ENCODE results near the gene HTN3.
"Not testable (repeated sequence)": the region's sequence is repeated elsewhere in the genome, so short reads cannot be mapped to it uniquely, and the experiment has no call there.

The HTN3 gene

DNA sequence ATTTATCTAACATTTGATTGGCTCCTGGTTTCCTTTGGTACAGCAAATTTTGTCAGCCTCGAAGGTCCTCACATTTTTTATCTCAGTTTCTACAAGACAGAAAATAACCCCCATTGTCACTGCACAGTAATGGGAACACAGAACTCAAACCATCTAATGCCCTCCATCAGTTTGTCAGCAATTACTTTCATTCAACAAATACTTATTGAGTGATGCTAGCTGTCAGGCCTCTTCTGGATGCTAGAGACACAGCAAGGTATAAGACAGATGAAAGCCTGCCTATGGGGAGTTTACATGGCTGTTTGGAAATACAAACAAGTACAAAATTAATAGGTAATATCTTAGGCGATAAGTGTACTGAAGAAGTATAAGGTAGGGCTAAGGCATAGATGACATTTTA lies 5.0 kb upstream of the HTN3 start:
- no peak overlapping the region for H3K9ac ChIP-seq (ENCODE audit: low read depth in 1 of 2, low read length in 2 of 2)
- no peak overlapping the region for H3K4me3 ChIP-seq (ENCODE audit: low read depth in 1 of 2, low read length in 2 of 2)
- no peaks in the 10 kb centered on the region for H3K36me3 ChIP-seq (ENCODE audit: control insufficient read depth in 1 of 2, insufficient read depth in 2 of 2, low read length in 2 of 2)
- H3K27ac ChIP-seq (ENCODE audit: low read depth, low read length) = no peak overlapping the region
- H3K9me3 ChIP-seq (ENCODE audit: control insufficient read depth in 1 of 2, low read length in 2 of 2) = no peaks in the 10 kb centered on the region
- H3K27me3 ChIP-seq (ENCODE audit: control insufficient read depth in 1 of 2, insufficient read depth in 2 of 2, low read length in 2 of 2) = no peaks in the 10 kb centered on the region
- no peaks in the 10 kb centered on the region for H3K4me1 ChIP-seq (ENCODE audit: control insufficient read depth in 1 of 2, insufficient read depth in 2 of 2, low read length in 2 of 2)

DNA sequence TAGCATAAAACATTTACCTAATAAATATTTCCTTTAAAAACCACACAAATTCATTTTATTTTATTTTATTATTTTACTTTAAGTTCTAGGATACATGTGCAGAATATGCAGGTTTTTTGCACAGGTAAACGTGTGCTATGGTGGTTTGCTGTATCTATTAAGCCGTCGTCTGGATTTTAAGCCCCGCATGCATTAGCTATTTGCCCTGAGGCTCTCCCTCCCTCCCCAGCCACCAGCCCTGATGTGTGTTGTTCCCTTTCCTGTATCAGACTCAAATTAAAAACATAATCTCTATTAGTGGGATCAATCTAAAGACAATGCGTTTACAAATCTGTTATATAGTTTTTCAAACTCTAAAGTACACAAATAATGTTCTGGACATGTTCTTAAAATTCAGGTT lies 1.2 kb upstream of the HTN3 start:
- H3K9ac ChIP-seq (ENCODE audit: low read depth in 1 of 2, low read length in 2 of 2) = no peak overlapping the region
- no peaks in the 10 kb centered on the region for H3K4me1 ChIP-seq (ENCODE audit: control insufficient read depth in 1 of 2, insufficient read depth in 2 of 2, low read length in 2 of 2)
- H3K9me3 ChIP-seq (ENCODE audit: control insufficient read depth in 1 of 2, low read length in 2 of 2) = no peaks in the 10 kb centered on the region
- H3K27me3 ChIP-seq (ENCODE audit: control insufficient read depth in 1 of 2, insufficient read depth in 2 of 2, low read length in 2 of 2) = no peaks in the 10 kb centered on the region
- no peak overlapping the region for H3K4me3 ChIP-seq (ENCODE audit: low read depth in 1 of 2, low read length in 2 of 2)
- no peak overlapping the region for H3K27ac ChIP-seq (ENCODE audit: low read depth, low read length)
- H3K36me3 ChIP-seq (ENCODE audit: control insufficient read depth in 1 of 2, insufficient read depth in 2 of 2, low read length in 2 of 2) = no peaks in the 10 kb centered on the region

DNA sequence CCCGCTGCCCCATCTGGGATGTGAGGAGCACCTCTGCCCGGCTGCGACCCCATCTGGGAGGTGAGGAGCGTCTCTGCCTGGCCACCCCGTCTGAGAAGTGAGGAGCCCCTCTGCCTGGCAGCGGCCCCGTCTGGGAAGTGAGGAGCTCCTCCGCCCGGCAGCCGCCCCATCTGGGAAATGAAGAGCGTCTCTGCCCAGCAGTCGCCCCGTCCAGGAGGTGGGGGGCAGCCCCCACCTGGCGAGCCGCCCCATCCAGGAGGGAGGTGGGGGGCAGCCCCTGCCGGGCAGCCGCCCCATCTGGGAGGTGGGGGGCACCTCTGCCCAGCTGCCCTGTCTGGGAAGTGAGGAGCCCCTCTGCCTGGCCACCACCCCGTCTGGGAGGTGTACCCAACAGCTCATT lies 9.3 kb downstream of the HTN3 start:
- H3K9ac ChIP-seq (ENCODE audit: low read depth in 1 of 2, low read length in 2 of 2); H3K36me3 ChIP-seq (ENCODE audit: control insufficient read depth in 1 of 2, insufficient read depth in 2 of 2, low read length in 2 of 2); H3K4me1 ChIP-seq (ENCODE audit: control insufficient read depth in 1 of 2, insufficient read depth in 2 of 2, low read length in 2 of 2); H3K4me3 ChIP-seq (ENCODE audit: low read depth in 1 of 2, low read length in 2 of 2); H3K27me3 ChIP-seq (ENCODE audit: control insufficient read depth in 1 of 2, insufficient read depth in 2 of 2, low read length in 2 of 2); H3K9me3 ChIP-seq (ENCODE audit: control insufficient read depth in 1 of 2, low read length in 2 of 2); H3K27ac ChIP-seq (ENCODE audit: low read depth, low read length): not testable (repeated sequence)

DNA sequence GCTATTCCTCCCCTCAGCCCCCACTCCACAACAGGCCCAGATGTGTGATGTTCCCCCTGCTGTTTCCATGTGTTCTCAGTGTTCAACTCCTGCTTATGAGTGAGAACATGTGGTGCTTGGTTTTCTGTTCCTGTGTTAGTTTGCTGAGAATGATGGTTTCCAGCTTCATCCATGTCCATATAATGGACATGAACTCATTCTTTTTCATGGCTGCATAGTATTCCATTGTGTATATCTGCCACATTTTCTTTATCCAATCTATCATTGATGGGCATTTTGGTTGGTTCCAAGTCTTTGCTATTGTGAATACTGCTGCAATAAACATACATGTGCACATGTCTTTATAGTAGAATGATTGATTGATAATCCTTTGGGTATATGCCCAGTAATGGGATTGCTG lies 11.7 kb downstream of the HTN3 start:
- H3K4me1 ChIP-seq (ENCODE audit: control insufficient read depth in 1 of 2, insufficient read depth in 2 of 2, low read length in 2 of 2); H3K4me3 ChIP-seq (ENCODE audit: low read depth in 1 of 2, low read length in 2 of 2); H3K27me3 ChIP-seq (ENCODE audit: control insufficient read depth in 1 of 2, insufficient read depth in 2 of 2, low read length in 2 of 2); H3K27ac ChIP-seq (ENCODE audit: low read depth, low read length); H3K36me3 ChIP-seq (ENCODE audit: control insufficient read depth in 1 of 2, insufficient read depth in 2 of 2, low read length in 2 of 2); H3K9ac ChIP-seq (ENCODE audit: low read depth in 1 of 2, low read length in 2 of 2); H3K9me3 ChIP-seq (ENCODE audit: control insufficient read depth in 1 of 2, low read length in 2 of 2): not testable (repeated sequence)

DNA sequence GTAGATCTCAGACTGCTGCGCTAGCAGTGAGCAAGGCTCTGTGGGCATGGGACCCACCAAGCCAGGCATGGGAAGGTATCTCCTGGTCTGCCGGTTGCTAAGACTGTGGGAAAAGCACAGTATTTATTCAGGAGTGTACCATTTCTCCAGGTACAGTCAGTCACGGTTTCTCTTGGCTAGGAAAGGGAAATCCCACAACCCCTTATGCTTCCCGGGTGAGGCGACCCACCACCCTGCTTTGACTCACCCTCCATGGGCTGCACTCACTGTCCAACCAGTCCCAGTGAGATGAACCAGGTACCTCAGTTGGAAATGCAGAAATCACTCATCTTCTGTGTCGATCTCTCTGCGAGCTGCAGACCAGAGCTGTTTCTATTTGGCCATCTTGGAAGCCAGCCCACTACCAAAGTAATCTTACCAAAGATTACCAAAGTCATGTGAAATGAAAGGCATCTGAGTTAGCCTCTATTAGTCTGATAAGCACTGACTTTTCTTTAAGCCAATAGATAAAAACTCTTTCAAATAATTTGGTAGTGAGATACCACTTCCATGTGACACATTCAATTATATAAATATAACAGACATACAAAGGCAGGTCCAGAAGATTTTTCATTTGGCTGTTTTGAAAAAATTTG lies 13.5 kb downstream of the HTN3 start:
- Histone ChIP-seq H3K36me3 (ENCODE audit: control insufficient read depth in 1 of 2, insufficient read depth in 2 of 2, low read length in 2 of 2) (no peaks in the 10 kb centered on the region), H3K4me3 (ENCODE audit: low read depth in 1 of 2, low read length in 2 of 2) (no peak overlapping the region), H3K27me3 (ENCODE audit: control insufficient read depth in 1 of 2, insufficient read depth in 2 of 2, low read length in 2 of 2) (no peaks in the 10 kb centered on the region), H3K27ac (ENCODE audit: low read depth, low read length) (no peak overlapping the region), H3K9ac (ENCODE audit: low read depth in 1 of 2, low read length in 2 of 2) (no peak overlapping the region), H3K4me1 (ENCODE audit: control insufficient read depth in 1 of 2, insufficient read depth in 2 of 2, low read length in 2 of 2) (no peaks in the 10 kb centered on the region), H3K9me3 (ENCODE audit: control insufficient read depth in 1 of 2, low read length in 2 of 2) (no peaks in the 10 kb centered on the region)

DNA sequence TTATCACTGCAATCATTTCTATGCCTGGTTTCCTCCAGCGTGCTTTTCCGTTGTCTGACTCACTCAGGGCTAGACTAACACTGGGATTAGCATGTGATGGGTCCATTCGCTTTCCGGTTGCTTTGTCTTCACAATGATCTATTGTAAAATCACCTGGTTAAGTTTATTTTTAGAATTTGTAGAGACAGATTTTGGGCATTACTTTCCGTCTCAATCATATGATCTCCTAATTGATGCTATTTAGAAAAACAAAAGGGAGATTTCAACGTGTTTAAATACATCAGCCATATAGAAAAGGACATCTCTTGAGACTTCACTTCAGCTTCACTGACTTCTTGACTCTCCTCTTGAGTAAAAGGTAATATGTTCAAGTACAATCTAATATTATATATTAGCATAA lies 21.9 kb downstream of the HTN3 start, which contains the start of gene HTN1:
Gene HTN1, plus strand, starts transcription at position 301 of the 400 bp plus-strand sequence. CDS start 2,639 bp downstream, outside the sequence.
- not testable (repeated sequence) for H3K9me3 ChIP-seq (ENCODE audit: control insufficient read depth in 1 of 2, low read length in 2 of 2); H3K27ac ChIP-seq (ENCODE audit: low read depth, low read length); H3K27me3 ChIP-seq (ENCODE audit: control insufficient read depth in 1 of 2, insufficient read depth in 2 of 2, low read length in 2 of 2); H3K36me3 ChIP-seq (ENCODE audit: control insufficient read depth in 1 of 2, insufficient read depth in 2 of 2, low read length in 2 of 2); H3K9ac ChIP-seq (ENCODE audit: low read depth in 1 of 2, low read length in 2 of 2); H3K4me3 ChIP-seq (ENCODE audit: low read depth in 1 of 2, low read length in 2 of 2); H3K4me1 ChIP-seq (ENCODE audit: control insufficient read depth in 1 of 2, insufficient read depth in 2 of 2, low read length in 2 of 2)

DNA sequence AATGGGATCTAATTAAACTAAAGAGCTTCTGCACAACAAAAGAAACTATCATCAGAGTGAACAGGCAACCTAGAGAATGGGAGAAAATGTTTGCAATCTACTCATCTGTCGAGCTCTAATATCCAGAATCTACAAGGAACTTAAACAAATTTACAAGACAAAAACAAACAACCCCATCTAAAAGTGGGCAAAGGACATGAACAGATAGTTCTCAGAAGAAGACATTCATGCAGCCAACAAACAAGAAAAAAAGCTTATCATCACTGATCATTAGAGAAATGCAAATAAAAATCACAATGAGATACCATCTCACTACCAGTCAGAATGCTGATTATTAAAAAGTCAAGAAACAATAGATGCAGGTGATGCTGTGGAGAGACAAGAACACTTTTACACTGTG lies 28.3 kb downstream of the HTN3 start:
- not testable (repeated sequence) for H3K27me3 ChIP-seq (ENCODE audit: control insufficient read depth in 1 of 2, insufficient read depth in 2 of 2, low read length in 2 of 2); H3K9ac ChIP-seq (ENCODE audit: low read depth in 1 of 2, low read length in 2 of 2)

DNA sequence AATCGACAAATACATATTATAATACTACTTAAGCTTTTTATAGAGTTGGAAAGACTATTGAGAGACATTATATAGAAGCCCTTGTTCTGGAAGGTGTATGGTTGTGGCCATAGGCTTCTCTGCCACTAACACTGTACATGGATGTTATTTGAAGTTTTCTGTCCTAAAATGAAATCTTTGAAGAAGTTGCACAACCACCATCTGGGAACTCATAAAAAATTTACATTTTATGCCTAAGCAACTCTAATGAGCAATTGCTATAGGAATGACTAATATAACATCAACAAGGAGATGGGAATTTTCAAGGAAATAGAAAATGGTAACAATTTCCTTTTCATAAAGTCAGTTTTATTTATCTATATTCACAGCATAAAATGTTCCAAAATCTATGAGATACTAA lies 29.4 kb downstream of the HTN3 start:
- Histone ChIP-seq H3K9me3 (ENCODE audit: control insufficient read depth in 1 of 2, low read length in 2 of 2) (no peaks in the 10 kb centered on the region), H3K27ac (ENCODE audit: low read depth, low read length) (no peak overlapping the region), H3K36me3 (ENCODE audit: control insufficient read depth in 1 of 2, insufficient read depth in 2 of 2, low read length in 2 of 2) (no peaks in the 10 kb centered on the region), H3K4me1 (ENCODE audit: control insufficient read depth in 1 of 2, insufficient read depth in 2 of 2, low read length in 2 of 2) (no peaks in the 10 kb centered on the region), H3K27me3 (ENCODE audit: control insufficient read depth in 1 of 2, insufficient read depth in 2 of 2, low read length in 2 of 2) (no peaks in the 10 kb centered on the region), H3K9ac (ENCODE audit: low read depth in 1 of 2, low read length in 2 of 2) (no peak overlapping the region), H3K4me3 (ENCODE audit: low read depth in 1 of 2, low read length in 2 of 2) (no peak overlapping the region)

More for the DNA sequence above, 28.3 kb downstream of the HTN3 start:
- H3K36me3 ChIP-seq (ENCODE audit: control insufficient read depth in 1 of 2, insufficient read depth in 2 of 2, low read length in 2 of 2); H3K4me3 ChIP-seq (ENCODE audit: low read depth in 1 of 2, low read length in 2 of 2); H3K4me1 ChIP-seq (ENCODE audit: control insufficient read depth in 1 of 2, insufficient read depth in 2 of 2, low read length in 2 of 2); H3K27ac ChIP-seq (ENCODE audit: low read depth, low read length); H3K9me3 ChIP-seq (ENCODE audit: control insufficient read depth in 1 of 2, low read length in 2 of 2): not testable (repeated sequence)

DNA sequence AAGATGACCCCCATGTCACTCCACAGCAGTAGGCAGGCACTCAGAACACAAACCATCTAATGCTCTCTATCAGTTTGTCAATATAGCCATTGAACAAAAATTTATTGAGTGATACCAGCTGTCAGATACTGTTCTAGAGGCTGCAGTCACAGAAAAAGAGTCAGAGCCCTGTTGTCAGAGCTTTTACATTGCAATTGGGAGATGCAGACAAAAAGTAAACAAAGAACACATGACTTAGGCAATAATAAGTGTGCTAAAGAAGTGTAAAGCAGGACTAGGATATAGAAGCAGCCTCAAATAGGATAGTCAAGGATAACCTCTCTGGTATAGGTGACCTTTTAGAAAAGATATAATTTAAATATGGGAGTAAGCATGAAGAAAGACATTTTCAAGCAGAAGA lies 30.9 kb downstream of the HTN3 start:
- H3K4me1 ChIP-seq (ENCODE audit: control insufficient read depth in 1 of 2, insufficient read depth in 2 of 2, low read length in 2 of 2) = no peaks in the 10 kb centered on the region
- no peak overlapping the region for H3K4me3 ChIP-seq (ENCODE audit: low read depth in 1 of 2, low read length in 2 of 2)

DNA sequence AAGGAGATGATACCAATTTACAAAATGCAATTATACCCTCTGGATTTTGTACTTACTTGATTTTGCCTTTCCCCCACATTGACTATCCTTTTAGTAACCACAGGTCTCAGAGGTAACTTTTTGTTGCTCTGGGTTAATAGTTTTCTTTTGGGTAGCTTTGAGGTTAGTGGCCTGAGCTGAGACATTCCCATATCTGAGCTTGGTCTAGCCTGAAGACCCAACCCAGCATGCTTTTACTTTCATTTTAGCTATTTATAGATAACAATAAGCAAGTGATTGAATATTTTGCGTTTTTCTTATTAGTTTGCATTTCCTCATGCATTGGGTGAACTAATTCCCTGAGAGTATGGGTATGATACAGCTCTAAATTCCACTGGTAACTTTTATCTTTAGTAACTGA lies 33.7 kb downstream of the HTN3 start:
- Histone ChIP-seq H3K9ac (ENCODE audit: low read depth in 1 of 2, low read length in 2 of 2) (no peak overlapping the region), H3K27me3 (ENCODE audit: control insufficient read depth in 1 of 2, insufficient read depth in 2 of 2, low read length in 2 of 2) (no peaks in the 10 kb centered on the region), H3K27ac (ENCODE audit: low read depth, low read length) (no peak overlapping the region), H3K36me3 (ENCODE audit: control insufficient read depth in 1 of 2, insufficient read depth in 2 of 2, low read length in 2 of 2) (no peaks in the 10 kb centered on the region), H3K4me3 (ENCODE audit: low read depth in 1 of 2, low read length in 2 of 2) (no peak overlapping the region), H3K9me3 (ENCODE audit: control insufficient read depth in 1 of 2, low read length in 2 of 2) (no peaks in the 10 kb centered on the region), H3K4me1 (ENCODE audit: control insufficient read depth in 1 of 2, insufficient read depth in 2 of 2, low read length in 2 of 2) (no peaks in the 10 kb centered on the region)

More for the DNA sequence above, 30.9 kb downstream of the HTN3 start:
- H3K27me3 ChIP-seq (ENCODE audit: control insufficient read depth in 1 of 2, insufficient read depth in 2 of 2, low read length in 2 of 2) = no peaks in the 10 kb centered on the region
- H3K9ac ChIP-seq (ENCODE audit: low read depth in 1 of 2, low read length in 2 of 2) = no peak overlapping the region
- H3K36me3 ChIP-seq (ENCODE audit: control insufficient read depth in 1 of 2, insufficient read depth in 2 of 2, low read length in 2 of 2) = no peaks in the 10 kb centered on the region
- no peak overlapping the region for H3K27ac ChIP-seq (ENCODE audit: low read depth, low read length)
- H3K9me3 ChIP-seq (ENCODE audit: control insufficient read depth in 1 of 2, low read length in 2 of 2) = no peaks in the 10 kb centered on the region

DNA sequence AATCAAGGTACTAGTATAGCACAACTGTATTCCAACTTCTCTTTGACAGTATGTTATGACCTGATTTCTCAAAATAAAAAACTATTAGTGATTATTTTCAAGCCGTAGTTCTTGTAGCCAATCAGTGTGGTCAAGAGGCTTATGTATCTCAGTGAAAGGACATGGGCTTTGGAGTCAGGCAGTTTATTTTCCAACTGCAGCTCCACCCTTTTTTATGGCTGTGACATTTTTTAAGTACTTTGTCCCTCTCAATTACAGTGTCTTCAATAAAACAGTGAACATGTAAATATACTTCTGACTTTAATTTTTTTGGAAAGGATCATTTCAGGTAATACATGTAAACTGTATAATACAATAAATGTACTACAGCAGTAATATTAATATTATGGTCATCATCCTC lies 51.9 kb downstream of the HTN3 start:
- no peak overlapping the region for H3K9ac ChIP-seq (ENCODE audit: low read depth in 1 of 2, low read length in 2 of 2)
- no peak overlapping the region for H3K27ac ChIP-seq (ENCODE audit: low read depth, low read length)
- no peaks in the 10 kb centered on the region for H3K4me1 ChIP-seq (ENCODE audit: control insufficient read depth in 1 of 2, insufficient read depth in 2 of 2, low read length in 2 of 2)
- H3K4me3 ChIP-seq (ENCODE audit: low read depth in 1 of 2, low read length in 2 of 2) = no peak overlapping the region
- no peaks in the 10 kb centered on the region for H3K36me3 ChIP-seq (ENCODE audit: control insufficient read depth in 1 of 2, insufficient read depth in 2 of 2, low read length in 2 of 2)
- H3K9me3 ChIP-seq (ENCODE audit: control insufficient read depth in 1 of 2, low read length in 2 of 2) = no peaks in the 10 kb centered on the region
- no peaks in the 10 kb centered on the region for H3K27me3 ChIP-seq (ENCODE audit: control insufficient read depth in 1 of 2, insufficient read depth in 2 of 2, low read length in 2 of 2)
